Nucleus accumbens (tissue), 56 donors: Measurements from ENCODE around the gene FANCC.
"Not testable (repeated sequence)": the region's sequence is repeated elsewhere in the genome, so short reads cannot be mapped to it uniquely, and the experiment has no call there.

Experiments used
- DNase-seq, 56 donors: peaks; one replicate each; lab custom pipeline; 2025; lab: John Stamatoyannopoulos, UW

FANCC gene

DNA sequence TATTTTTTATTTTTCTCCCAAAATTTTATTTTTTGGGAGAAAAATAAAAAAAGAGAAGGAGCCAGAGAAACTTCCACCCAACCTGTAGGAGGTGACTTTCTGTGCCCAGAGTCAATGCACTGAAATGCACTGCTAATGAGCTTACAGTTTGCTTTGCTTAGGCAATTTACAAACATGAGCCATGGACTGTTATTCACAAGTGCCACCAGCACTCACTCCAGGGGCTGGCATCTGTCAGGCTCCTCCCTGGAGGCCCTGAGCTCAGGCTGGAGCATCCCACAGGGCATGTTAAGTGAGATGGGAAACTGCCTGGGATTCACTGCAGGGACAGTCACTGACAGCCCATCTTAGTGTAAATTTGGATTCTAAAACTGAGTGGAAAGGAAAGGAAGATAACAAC lies 74.9 kb downstream of the FANCC start:
- DNase-seq = no peak

DNA sequence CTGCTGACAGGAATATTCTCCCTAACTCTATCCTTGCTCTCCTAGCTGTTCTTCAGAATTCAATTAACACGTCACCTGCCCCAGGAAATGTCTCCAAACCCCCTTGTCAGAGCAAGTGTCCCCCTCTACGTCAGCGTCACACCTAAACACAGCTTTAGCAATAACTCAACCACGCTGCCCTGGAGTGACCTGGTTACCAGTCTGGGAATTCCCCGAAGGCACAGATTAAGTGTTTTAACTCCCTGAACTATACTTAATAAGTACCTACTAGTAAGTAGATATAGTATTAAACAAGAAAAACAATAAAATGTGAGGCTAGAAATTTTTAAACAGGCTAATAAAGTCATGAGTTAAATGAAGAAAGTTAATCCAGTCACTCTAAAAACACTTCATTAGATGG lies 78.4 kb downstream of the FANCC start:
- DNase-seq = no peak

DNA sequence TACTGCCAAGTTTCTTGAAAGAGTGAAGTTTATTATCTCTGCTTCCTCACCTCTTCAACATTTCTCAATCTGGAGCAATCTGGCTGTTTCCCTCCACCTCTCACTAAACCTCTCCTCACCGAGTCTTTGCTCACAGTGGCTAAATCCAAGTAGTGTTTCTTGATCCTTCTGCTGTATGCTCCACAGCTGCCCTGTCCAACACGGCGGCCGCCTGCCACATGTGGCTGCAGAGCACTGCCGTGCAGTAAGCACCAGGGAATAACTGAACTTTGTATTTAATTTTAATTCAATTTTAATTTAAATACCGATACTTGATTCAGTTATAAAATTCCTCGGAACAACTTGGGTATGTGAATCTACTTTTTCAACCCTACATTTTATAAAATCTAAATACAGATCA lies 80.2 kb downstream of the FANCC start:
- no peak for DNase-seq

DNA sequence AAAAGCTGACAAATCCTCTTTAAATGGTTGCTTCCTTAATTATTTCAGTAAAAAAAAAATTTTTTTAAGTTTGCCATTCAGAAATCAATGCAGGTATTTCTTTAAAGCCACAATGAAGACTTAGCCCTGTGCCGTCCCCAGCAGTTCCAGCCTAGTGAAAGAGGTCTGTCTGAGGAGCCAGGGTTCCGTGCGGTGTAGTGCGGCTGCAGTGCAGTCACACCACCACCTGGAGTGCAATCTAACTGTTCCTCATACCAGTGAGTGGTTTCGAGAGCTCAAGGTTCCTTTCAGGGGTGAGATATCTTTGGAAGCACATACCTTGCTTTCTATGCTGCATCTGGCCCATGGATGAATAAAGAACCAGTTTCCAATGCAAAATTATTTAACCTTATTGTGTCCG lies 87.5 kb downstream of the FANCC start:
- no peak for DNase-seq

DNA sequence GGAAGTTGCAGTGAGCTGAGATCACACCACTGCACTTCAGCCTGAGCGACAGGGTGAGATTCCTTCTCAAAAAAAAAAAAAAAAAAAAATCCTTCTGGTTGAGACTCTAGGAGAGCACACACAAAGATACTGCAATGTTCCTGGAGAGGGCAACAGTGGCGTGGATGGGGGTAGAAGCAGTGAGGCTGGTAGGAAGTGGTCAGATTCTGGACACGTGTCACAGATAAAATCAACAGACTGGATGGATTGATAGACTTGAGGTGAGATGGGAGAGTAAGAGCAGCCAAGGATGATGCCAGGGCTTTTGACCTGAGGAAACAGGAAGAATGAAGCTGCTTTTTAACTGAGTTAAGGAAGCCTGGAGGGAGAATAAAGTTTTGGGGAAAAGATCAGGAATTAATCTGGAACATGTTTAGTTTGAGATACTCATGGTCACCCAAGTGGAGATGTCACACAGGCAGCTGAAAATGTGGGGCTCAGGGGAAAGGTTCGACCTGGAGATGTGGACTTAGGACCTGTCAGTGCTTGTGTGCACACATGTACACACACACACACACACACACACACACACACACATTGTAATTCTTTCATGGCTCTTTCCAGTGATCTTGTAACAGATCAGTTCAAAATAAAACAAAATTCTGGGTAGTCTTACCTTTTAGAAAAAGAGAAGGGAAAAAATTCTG lies 88.1 kb downstream of the FANCC start:
- DNase-seq = no peak

DNA sequence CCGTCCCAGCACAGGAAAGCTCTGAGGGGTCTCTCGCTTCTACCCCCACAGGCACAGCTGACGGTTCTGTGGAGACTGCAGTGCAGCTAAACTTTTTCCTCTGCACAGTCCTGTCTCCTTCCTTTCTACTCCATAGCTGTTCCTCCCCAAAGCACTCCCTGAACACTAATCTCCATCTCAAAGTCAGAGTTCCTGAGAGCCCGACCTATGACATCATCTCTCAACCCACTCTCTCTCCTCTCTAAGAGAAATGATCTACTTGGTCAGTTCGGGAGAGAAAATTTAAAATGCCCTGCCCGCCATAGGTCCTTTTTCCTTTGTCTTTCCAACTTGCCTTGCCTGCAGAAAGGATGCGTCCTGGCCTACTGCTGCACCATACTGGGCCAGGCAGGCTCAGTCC lies 90.6 kb downstream of the FANCC start:
- DNase-seq = no peak

DNA sequence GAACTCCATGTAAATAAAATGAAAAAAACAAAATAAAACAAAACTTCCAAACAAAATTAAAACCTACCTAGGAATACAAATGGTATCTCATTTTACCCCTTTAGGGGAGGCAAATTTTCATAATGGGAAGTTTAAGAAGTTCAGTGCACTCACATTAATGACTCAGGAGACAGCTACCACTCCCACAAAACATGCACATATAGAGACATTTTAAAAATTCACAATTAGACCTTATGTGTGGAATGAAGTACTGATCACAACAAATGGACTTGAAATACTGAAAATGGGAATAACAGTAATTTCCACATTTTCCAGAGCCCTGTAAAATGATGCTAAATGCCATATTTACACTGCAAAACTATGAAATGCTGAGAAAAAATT lies 91.8 kb downstream of the FANCC start:
- no peak for DNase-seq

DNA sequence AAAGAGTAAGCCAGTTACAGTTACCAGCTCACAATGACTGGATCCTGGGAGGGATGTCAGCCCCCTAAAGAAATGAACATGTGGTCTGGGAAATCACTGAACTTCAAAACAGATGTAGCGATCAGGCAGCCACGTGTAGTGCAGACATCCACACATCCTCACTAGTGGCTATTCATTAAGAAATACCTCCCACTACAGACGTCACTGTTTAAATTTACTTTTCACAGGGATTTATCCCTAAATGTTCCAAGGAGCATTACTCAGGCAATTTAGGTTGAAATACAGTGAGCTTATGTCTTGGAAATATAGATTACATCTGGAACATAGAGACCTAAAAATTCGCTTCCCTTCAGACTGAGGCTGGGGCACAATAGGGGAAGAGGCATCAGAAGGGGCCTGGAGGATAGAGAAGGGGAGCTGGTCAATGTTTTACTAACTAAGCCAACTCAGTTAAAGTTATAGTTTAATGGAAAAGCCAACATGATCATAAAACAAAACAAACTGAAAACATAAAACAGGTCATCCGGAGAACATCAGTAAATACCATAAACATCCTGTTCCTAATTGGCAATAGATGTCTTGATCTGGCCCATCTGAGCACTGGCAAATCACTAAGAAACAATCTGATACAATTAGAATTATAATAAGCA lies 92.3 kb downstream of the FANCC start:
- no peak for DNase-seq

DNA sequence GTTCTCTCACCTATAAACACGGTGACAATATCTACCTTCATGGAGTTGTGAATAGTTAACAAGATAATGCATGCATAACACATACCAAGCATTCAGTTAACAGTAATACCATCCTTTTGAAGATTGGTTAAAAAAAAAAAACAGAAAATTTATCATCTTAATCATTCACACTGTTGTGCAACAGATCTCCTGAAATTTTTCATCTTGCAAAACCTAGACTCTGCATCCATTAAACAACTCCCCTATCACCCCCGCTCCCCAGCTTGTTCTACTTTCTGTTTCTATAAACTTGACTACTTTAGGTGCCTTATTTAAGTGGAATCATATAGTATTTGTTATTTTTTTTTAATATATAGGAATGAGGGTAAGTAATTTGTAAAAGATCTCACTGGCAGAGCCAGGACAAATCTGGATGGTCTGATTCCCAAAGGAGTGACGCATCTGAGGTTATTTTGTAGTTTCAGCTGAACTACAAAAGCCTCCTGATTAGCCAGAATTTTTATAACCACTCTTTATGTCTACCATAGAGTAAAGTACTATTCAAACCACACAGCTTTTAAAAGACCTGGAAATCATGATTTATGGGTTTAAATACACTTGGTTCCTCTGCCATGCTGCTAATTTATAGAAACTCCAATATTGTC lies 93.0 kb downstream of the FANCC start:
- DNase-seq = no peak

DNA sequence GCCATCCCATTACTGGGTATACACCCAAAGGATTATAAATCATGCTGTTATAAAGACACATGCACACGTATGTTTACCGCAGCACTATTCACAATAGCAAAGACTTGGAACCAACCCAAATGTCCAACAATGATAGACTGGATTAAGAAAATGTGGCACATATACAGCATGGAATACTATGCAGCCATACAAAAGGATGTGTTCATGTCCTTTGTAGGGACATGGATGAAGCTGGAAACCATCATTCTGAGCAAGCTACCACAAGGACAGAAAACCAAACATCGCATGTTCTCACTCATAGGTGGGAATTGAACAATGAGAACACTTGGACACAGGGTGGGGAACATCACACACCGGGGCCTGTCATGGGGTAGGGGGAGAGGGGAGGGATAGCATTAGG lies 97.2 kb downstream of the FANCC start:
- DNase-seq = not testable (repeated sequence)

DNA sequence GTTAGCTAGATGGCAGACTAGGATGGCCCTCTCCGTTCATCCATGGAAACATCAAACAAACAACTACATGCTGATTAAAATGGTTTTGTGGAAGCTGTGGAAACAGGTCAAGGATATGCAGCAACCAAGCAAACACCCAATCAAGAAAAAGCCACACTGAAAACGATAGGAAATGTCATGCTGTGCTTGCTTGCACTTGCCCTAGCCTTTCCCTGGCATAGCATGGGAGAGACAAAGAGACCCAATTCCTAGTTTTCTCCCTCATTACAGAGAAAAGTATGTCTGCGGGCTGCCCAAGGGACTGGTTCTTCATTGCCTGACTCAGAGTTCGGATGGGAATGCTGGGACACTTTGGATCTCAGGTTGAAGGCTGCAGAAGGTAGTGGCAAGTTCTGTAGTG lies 98.7 kb downstream of the FANCC start:
- DNase-seq = no peak

DNA sequence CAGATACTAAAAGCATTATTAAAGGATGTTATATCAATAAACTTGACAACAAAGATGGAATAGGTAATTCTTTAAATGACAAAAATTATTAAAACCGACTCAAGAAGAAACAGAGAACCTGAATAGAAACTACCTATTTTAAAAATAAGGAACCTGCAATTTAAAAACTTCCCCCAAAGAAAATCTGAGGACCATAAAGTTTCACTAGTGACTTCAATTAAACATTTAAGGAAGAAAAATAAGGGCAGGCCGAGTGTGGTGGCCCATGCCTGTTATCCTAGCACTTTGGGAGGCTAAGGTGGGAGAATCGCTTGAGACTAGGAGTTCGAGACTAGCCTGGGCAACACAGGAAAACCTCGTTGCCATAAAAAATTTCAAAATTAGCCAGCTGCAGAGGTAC lies 99.6 kb downstream of the FANCC start:
- DNase-seq = no peak

DNA sequence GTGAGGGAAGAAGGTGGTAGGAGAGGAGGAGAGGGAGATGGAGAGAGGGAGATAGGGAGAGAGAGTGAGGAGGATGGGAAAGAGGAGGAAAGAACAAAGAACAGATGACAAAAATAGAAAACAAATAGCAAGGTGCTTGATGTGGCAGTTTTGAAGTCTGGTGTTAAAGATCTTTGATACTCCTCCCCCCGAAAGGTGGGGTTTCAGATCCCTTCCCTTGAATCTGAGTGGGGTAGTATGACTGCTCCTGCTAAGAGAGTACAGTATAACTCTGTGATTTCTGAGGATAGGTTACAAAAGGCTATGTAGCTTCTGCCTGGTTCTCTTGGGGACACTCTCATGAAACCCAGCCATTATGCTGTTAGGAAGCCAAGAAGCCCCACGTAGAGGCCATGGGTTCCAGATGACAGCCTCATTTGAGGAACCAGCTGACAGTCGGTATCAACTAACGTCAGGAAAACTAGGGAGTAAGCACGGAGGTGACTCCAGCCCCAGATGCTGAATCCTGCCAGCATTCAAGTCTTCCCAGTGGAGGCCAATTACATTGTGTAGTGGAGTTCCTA lies 102.1 kb downstream of the FANCC start:
- no peak for DNase-seq

DNA sequence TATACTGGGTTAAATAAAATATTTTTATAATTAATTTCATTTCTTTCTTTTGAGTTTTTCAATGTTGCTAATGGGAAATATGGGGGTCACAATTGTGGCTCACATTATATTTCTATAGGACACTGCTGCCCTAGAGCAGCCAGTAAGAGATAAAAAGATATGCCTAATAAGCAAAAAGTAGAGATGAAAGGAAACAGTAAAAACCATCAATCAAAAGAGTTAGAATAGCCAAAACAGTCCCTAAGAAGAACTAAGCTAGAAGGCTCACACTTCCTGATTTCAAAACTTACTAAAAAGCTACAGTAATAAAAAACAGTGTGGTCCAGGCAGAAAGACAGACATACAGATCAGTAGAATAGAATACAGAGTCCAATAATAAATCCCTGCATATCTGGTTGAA lies 104.4 kb downstream of the FANCC start:
- DNase-seq = no peak

DNA sequence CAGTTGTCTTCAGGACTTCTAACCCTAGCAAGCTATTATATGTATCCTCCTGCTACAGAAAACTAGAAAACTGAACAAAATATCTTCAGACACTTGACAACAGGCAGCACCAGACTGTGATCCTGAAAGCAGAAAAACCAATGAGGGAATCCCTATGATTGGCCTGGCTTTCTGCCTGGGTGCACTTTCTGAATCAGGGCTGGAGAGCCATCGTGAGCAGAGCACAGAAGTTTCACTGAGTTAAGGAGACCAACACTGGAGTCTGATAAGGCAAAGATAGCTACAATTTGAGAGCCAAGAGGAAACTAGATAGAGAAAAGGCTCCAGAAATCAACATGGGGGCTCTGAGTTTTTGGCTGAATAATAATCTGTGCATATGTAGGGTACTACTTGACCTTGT lies 106.5 kb downstream of the FANCC start:
- no peak for DNase-seq

DNA sequence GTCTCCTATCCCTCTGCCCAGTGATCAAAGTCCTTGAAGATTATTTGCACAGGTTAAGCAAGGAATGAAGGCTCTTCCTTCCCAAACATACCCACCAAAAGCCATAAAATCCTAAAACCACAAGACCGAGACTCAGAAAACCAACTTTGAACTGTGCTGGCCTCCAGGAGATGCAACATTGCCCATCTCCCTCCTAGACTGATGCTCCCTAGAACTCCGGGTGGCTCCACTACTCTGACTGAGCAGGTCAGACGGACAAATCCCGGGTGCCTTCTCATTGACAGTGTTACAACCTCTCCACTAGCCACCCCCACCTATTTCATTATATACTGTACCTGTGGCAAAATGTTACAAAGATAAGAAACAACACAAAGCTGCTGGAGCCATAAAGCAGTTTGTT lies 110.1 kb downstream of the FANCC start:
- DNase-seq = no peak

DNA sequence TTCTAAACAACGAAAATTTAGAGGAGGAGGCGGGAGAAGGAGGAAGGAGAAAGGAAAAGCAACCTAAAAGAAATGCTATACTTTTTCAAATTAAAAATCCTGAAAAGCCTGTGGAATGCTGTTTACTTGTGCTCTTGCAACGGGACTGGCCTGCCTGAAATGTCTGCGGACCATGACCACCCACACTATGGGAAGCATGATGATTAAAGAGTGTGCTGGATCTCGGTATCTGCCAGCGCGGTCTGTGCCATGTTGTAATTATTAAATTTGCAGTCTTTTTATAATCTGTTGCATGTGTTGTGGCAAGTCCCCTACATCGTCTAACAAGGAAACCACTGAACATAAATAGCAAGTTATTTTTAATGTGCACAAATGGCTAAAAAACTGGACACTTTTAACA lies 111.4 kb downstream of the FANCC start:
- DNase-seq = no peak

DNA sequence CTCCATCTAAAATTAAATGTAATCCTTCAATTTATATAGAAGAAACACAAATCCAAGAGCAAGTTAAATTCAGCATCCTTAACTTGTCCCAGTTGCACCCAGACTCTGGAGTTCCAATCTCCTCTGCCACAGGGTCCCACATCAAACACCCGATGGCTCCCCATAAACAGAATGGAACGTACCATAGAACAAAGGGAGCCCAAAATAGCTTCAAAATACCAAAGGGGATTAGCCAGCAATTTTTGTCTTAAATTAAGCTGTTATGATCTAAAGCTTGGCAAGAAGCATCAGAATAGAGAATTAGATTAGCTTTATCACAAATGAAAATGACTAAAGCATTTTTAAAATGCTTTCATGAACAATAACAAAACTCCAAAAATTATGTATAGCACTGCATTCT lies 112.8 kb downstream of the FANCC start:
- DNase-seq = no peak

DNA sequence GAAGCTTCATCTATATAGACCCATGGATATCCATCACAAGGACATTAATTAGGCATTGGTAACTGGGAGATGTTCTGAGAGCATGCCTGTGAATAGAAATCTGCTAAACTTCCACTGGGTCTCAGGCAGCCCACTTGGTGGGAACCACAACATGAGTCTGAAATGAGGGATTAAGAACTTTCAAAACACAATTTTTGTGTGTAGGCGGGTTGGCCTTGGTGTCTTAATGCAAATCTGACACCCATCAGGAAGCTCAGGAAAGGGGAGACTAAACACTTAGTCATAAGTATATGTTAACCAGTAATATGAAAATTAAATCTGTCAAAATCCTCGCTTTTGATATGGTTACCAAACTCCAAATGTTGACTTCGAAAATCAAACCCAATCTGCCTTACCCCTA lies 113.2 kb downstream of the FANCC start:
- DNase-seq = no peak

DNA sequence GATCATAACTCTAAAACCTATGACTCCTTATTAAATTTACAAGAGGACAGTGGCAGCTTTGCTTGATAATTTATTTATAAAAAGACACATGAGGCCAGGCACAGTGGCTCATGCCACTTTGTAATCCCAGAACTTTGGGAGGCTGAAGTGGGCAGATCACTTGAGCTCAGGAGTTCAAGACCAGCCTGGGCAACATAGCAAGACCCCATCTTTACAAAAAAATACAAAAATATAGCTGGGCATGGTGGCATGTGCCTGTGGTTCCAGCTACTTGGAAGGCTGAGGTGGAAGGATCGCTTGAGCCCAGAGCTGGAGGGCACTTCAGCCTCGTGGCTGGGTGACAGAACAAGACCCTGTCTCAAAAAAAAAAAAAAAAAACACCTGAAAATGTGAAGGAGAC lies 114.5 kb downstream of the FANCC start:
- DNase-seq = not testable (repeated sequence)

DNA sequence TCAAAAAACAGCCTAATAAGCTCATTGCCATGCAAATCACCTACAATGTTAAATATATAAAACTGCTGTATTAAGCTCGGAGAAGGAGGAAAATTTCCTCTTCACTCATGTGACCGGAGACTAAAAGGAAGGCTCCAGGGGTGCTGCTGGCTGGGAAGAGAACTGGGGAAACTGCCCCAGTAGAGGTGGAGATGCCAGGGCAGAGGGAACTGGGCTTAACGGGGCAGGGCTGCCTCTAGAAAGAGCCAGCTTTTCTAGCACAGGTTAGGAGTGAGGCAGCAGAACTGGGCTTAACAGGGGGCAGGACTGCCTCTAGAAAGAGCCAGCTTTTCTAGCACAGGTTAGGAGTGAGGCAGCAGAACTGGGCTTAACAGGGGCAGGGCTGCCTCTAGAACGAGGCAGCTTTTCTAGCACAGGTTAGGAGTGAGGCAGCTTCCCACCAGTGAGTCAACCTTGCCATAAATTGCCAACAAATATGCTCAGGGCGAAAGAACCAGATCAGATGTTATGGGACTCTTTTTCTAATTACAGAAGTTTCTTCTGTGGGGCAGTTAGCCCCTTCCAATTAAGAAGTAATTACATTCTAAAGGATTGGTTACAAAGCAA lies 115.3 kb downstream of the FANCC start:
- DNase-seq = no peak

DNA sequence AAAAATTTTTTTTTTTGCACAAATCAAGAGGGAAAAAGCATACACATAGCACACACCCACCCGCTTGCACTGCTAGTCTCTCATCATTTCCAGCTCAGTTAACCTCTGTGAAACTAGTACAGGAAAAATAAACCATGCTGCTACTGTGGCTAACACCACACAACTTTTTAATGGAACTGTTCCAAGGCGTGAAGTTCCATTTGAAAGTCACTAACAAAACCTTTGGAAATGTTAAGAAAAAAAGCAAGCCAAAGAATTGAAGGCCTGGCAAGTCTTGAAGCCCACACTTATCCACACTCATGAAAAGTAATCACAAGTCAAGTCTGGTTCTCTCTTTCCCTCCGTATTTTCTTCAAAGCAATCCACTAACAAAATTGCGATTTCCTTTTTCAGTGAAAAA lies 116.3 kb downstream of the FANCC start:
- no peak for DNase-seq
